Measurements from ENCODE around the gene LAMA4.

DNA sequence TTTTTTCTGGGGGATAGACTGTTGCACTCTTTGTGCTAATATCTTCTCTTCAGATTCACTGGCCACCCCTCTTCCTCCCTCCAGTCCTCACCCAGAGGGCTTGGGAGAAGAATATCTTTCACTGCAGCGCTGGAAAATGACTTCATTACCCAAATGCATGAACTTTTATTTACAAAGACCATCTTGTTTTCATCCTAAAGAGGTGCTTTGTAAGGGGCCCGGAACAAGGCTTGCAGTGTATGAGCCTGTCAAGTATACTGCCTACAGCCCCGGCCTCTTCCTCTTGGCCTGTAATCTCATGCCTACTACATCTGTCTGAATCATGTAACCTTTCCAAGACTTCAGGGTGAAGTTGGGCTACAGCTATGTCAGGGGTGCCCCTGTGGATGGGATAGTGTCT is 554 bp upstream of the LAMA4 start:
- TF ChIP-seq, protein P1, sequence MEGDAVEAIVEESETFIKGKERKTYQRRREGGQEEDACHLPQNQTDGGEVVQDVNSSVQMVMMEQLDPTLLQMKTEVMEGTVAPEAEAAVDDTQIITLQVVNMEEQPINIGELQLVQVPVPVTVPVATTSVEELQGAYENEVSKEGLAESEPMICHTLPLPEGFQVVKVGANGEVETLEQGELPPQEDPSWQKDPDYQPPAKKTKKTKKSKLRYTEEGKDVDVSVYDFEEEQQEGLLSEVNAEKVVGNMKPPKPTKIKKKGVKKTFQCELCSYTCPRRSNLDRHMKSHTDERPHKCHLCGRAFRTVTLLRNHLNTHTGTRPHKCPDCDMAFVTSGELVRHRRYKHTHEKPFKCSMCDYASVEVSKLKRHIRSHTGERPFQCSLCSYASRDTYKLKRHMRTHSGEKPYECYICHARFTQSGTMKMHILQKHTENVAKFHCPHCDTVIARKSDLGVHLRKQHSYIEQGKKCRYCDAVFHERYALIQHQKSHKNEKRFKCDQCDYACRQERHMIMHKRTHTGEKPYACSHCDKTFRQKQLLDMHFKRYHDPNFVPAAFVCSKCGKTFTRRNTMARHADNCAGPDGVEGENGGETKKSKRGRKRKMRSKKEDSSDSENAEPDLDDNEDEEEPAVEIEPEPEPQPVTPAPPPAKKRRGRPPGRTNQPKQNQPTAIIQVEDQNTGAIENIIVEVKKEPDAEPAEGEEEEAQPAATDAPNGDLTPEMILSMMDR (IDR thresholded peaks at IDR 0.05): no peak
- no peak for TF ChIP-seq POLR2A (IDR thresholded peaks at IDR 0.05)
- TF ChIP-seq POLR2AphosphoS5 (IDR thresholded peaks at IDR 0.05): no peak
